Vagina (tissue), 2 donors: ENCODE measurements around the gene COA1.

ENCODE experiments used
- CTCF ChIP-seq, 3 experiments: fragments of 450-650 bp in 2 of 3; fragments of 200-600 bp in 1 of 3; sonication (generic) in 1 of 3; IDR thresholded peaks; one replicate each; pipeline ENCODE4 v1.5.1; 2017 to 2019; ENCODE audit warnings: antibody characterized with exemption in 3 of 3, mild to moderate bottlenecking in 2 of 3, moderate library complexity in 2 of 3
- POLR2A ChIP-seq, 2 donors: fragments of 450-650 bp; IDR thresholded peaks; one replicate each; pipeline ENCODE4 v1.6.1; 2017; ENCODE audit warnings: antibody characterized with exemption in 2 of 2, mild to moderate bottlenecking in 2 of 2, moderate library complexity in 2 of 2
- POLR2AphosphoS5 ChIP-seq, 2 donors: sonication (generic); formaldehyde crosslinking; IDR thresholded peaks; one replicate each; pipeline ENCODE4 v1.9.0; 2017; ENCODE audit warnings: antibody characterized with exemption in 2 of 2, mild to moderate bottlenecking in 2 of 2, low read depth in 1 of 2; ENCODE audit not compliant: insufficient read depth in 1 of 2

DNA sequence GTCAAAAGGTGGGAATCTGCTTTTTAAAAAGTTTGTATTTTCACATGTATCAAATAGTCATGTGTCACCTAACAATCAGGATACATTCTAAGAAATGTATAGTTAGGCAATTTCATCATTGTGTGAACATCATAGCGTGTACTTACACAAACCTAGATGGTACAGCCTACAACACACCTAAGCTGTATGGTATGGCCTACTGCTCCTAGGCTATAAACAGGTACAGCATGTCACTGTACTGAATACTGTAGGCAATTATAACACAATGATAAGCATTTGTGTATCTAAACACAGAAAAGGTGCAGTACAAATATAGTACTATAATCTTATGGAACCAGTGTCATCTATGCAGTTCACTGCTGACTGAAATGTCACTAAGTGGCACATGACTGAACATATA, 17.8 kb downstream of the COA1 start:
- TF ChIP-seq POLR2AphosphoS5 (IDR thresholded peaks at IDR 0.05; ENCODE audit: insufficient read depth in 1 of 2, low read depth in 1 of 2) (no peak), POLR2A (IDR thresholded peaks at IDR 0.05) (no peak), CTCF (IDR thresholded peaks at IDR 0.05) (no peak)
